IMR-90 (cell line): ENCODE data around the gene TRIM10. TPM values are rescaled to one million over a fixed set of nuclear protein-coding genes. Genes with fewer than 3 reads are reported as not detected.

Experiments used
- ATAC-seq: fragments of 200-7000 bp; cut with Tn5 transposase; 2 replicates; pipeline ENCODE4 v1.9.1; 2020; ENCODE audit warnings: low read depth, mild to moderate bottlenecking, moderate library complexity
- BruUV-seq: library from RNA; stranded (reverse); fragments of 400-500 nt; replicated peaks from 2 replicates; lab custom pipeline; 2021; lab: Mats Ljungman, UMichigan
- CTCF ChIA-PET: fragments of 300-600 bp; formaldehyde crosslinking; extraction: SDS; loops from one replicate; lab custom pipeline; 2021; ENCODE audit warnings: antibody characterized with exemption; lab: Yijun Ruan, JAX
- POLR2A ChIA-PET: fragments of 300-600 bp; sonication (Branson Sonifier 250); formaldehyde crosslinking; loops from one replicate; lab custom pipeline; 2022; ENCODE audit warnings: antibody characterized with exemption; ENCODE audit not compliant: unreplicated experiment; lab: Charles Lee
- DNase-seq: peaks from one replicate; pipeline ENCODE4 v3.0.0; 2013
- H2AFZ ChIP-seq: replicated peaks from 2 replicates; pipeline ENCODE3; 2013; ENCODE audit warnings: low read length, mild to moderate bottlenecking; ENCODE audit not compliant: poor library complexity
- H2AK5ac ChIP-seq: 2 replicates; pipeline ENCODE4 v1.6.1; 2013; ENCODE audit warnings: low read depth, low read length, inconsistent platforms
- H2AK9ac ChIP-seq: replicated peaks from 2 replicates; pipeline ENCODE3; 2013; ENCODE audit warnings: mild to moderate bottlenecking, low read depth, low read length, moderate library complexity; ENCODE audit not compliant: poor library complexity
- H2BK120ac ChIP-seq: 2 replicates; pipeline ENCODE4 v1.6.1; 2013; ENCODE audit warnings: low read depth, low read length, inconsistent platforms
- H2BK15ac ChIP-seq: 3 replicates; pipeline ENCODE4 v1.6.1; 2013; ENCODE audit warnings: low read depth, low read length, inconsistent platforms
- H2BK20ac ChIP-seq: 2 replicates; pipeline ENCODE4 v1.6.1; 2013; ENCODE audit warnings: low read depth, mild to moderate bottlenecking, inconsistent platforms, low read length, moderate library complexity
- H2BK5ac ChIP-seq: 2 replicates; pipeline ENCODE4 v1.6.1; 2013; ENCODE audit warnings: mild to moderate bottlenecking, low read depth, low read length, inconsistent platforms; ENCODE audit not compliant: poor library complexity, severe bottlenecking
- H3K14ac ChIP-seq: replicated peaks from 2 replicates; pipeline ENCODE4 v1.6.1; 2013; ENCODE audit warnings: low read depth, low read length, inconsistent platforms
- H3K18ac ChIP-seq: 2 replicates; pipeline ENCODE4 v1.6.1; 2013; ENCODE audit warnings: low read depth, low read length, control low read depth
- H3K23ac ChIP-seq: 2 replicates; pipeline ENCODE4 v1.6.1; 2013; ENCODE audit warnings: low read depth, low read length, inconsistent platforms
- H3K27ac ChIP-seq: 2 replicates; pipeline ENCODE4 v1.5.1; 2013; ENCODE audit warnings: mild to moderate bottlenecking, control low read depth, low read length; ENCODE audit not compliant: insufficient read depth
- H3K27me3 ChIP-seq: 2 replicates; pipeline ENCODE4 v1.6.1; 2013; ENCODE audit warnings: low read length; ENCODE audit not compliant: control insufficient read depth, insufficient read depth
- H3K36me3 ChIP-seq: 2 replicates; pipeline ENCODE4 v1.6.1; 2013; ENCODE audit warnings: low read length, mixed read lengths; ENCODE audit not compliant: control insufficient read depth, insufficient read depth
- H3K4ac ChIP-seq: 2 replicates; pipeline ENCODE4 v1.6.1; 2013; ENCODE audit warnings: low read depth, low read length, inconsistent platforms
- H3K4me1 ChIP-seq: 2 replicates; pipeline ENCODE4 v1.6.1; 2013; ENCODE audit warnings: low read length, mixed read lengths; ENCODE audit not compliant: control insufficient read depth, insufficient read depth
- H3K4me2 ChIP-seq: 2 replicates; pipeline ENCODE4 v1.6.1; 2013; ENCODE audit warnings: low read depth, mild to moderate bottlenecking, control low read depth, low read length, moderate library complexity
- H3K4me3 ChIP-seq: 2 replicates; pipeline ENCODE4 v1.5.1; 2013; ENCODE audit warnings: low read depth, mild to moderate bottlenecking, control low read depth, low read length, moderate library complexity; ENCODE audit not compliant: insufficient read depth
- H3K56ac ChIP-seq: 2 replicates; pipeline ENCODE4 v1.6.1; 2013; ENCODE audit warnings: low read length, inconsistent platforms; ENCODE audit not compliant: insufficient read depth; ENCODE audit errors: extremely low read depth
- H3K79me1 ChIP-seq, 2 experiments: 2 replicates each; pipeline ENCODE4 v1.6.1; 2013; ENCODE audit warnings: low read length in 2 of 2, inconsistent platforms in 1 of 2, low read depth in 1 of 2
- H3K9ac ChIP-seq: 2 replicates; pipeline ENCODE4 v1.6.1; 2013; ENCODE audit warnings: low read depth, low read length, control low read depth
- H3K9me1 ChIP-seq: 2 replicates; pipeline ENCODE4 v1.6.1; 2013; ENCODE audit warnings: low read length, inconsistent platforms; ENCODE audit not compliant: insufficient read depth
- H3K9me3 ChIP-seq: 2 replicates; pipeline ENCODE4 v1.6.1; 2013; ENCODE audit warnings: low read length; ENCODE audit not compliant: control insufficient read depth, insufficient read depth
- H4K20me1 ChIP-seq: 2 replicates; pipeline ENCODE4 v1.6.1; 2013; ENCODE audit warnings: low read length, inconsistent platforms; ENCODE audit not compliant: insufficient read depth
- H4K5ac ChIP-seq: 2 replicates; pipeline ENCODE4 v1.6.1; 2013; ENCODE audit warnings: mild to moderate bottlenecking, low read depth, low read length, control low read depth
- H4K8ac ChIP-seq, 2 experiments: 2 replicates each; pipeline ENCODE4 v1.6.1; 2013; ENCODE audit warnings: low read depth in 2 of 2, low read length in 2 of 2, control low read depth in 1 of 2, inconsistent platforms in 1 of 2
- H4K91ac ChIP-seq: 2 replicates; pipeline ENCODE4 v1.6.1; 2013; ENCODE audit warnings: low read depth, low read length, inconsistent platforms; ENCODE audit not compliant: insufficient read depth
- CEBPB ChIP-seq: IDR thresholded peaks from 2 replicates; pipeline ENCODE4 v1.6.1; 2012; ENCODE audit warnings: low read depth, low read length, improper control_type of control experiment
- MXI1 ChIP-seq: IDR thresholded peaks from 2 replicates; pipeline ENCODE4 v1.6.1; 2012; ENCODE audit warnings: low read depth, mild to moderate bottlenecking, low read length, moderate library complexity, borderline replicate concordance
- POLR2A ChIP-seq: IDR thresholded peaks from 2 replicates; pipeline ENCODE4 v1.6.1; 2012; ENCODE audit warnings: mild to moderate bottlenecking, low read depth, low read length
- RAD21 ChIP-seq: IDR thresholded peaks from 2 replicates; pipeline ENCODE4 v1.6.1; 2012; ENCODE audit warnings: low read length, improper control_type of control experiment
- RCOR1 ChIP-seq: IDR thresholded peaks from 2 replicates; pipeline ENCODE4 v1.6.1; 2012; ENCODE audit warnings: mild to moderate bottlenecking, low read length, improper control_type of control experiment; ENCODE audit not compliant: insufficient replicate concordance
- RFX5 ChIP-seq: IDR thresholded peaks from 2 replicates; pipeline ENCODE4 v1.8.0; 2012; ENCODE audit warnings: low read depth, mild to moderate bottlenecking, low read length, moderate library complexity
- WGBS, 2 experiments: methylation state at CpG; one replicate each; pipeline versions ENCODE4 v1.1.5 to v1.1.7; 2013; ENCODE audit warnings: missing lambda C conversion rate in 2 of 2; ENCODE audit not compliant: insufficient read length in 1 of 2; ENCODE audit errors: extremely low coverage in 2 of 2; 5-methylcytosine and 5-hydroxymethylcytosine counted together
- dilution Hi-C: fragments of 300-500 bp; cut with HindIII; formaldehyde crosslinking; loops from one replicate; pipeline ENCODE4 v1.14.3; 2018; ENCODE audit warnings: low sequenced_read_pairs; ENCODE audit not compliant: unreplicated experiment
- in situ Hi-C: fragments of 300-500 bp; cut with MboI; formaldehyde crosslinking; loops from 3 replicates; pipeline ENCODE4 v1.14.3; 2019; ENCODE audit warnings: low sequenced_read_pairs, inconsistent platforms, mixed read lengths
- intact Hi-C: fragments of 100-400 bp; cut with micrococcal nuclease; formaldehyde crosslinking; loops from 2 replicates; pipeline ENCODE4 v1.10.0; 2022
- polyA plus RNA-seq, 3 experiments: library from polyadenylated mRNA; depleted of rRNA; stranded (reverse); fragments of >200 nt; gene quantifications; 2 replicates each; pipeline ENCODE4 v1.2.3, GENCODE V29; 2012; ENCODE audit warnings: low replicate concordance in 1 of 3
- total RNA-seq: library from RNA; depleted of rRNA; stranded (reverse); fragments of >200 nt; gene quantifications from 2 replicates; pipeline ENCODE4 v1.2.3, GENCODE V29; 2012
- TF ChIP-seq, protein P1 (sequence below): conservative IDR thresholded peaks from 2 replicates; pipeline ENCODE4 v1.5.1; 2012; ENCODE audit warnings: mild to moderate bottlenecking, low read depth, low read length, improper control_type of control experiment

Gene TRIM10
- total and polyA plus RNA-seq, 2 of the 4 experiments (the other 2 are of a cell fraction) = not detected

DNA sequence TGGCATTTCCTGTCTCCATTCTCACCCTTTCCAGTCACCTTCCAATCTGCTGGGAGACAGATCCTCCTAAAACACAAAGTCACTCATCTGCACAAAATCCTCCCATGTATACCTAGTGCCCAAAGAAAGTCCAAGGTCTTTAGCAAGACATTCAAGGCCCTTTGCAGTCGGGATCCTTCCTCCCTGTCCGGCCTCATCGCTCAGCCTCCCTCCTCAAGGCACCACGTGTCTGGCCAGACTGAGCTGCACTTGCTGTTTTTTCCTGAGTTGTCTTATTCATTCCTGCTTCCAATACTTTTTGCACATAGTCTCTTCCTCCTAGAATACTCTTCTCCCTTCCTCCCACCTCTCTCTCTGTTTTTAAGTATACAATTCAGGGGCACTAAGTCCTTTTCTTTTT, 3.7 kb upstream of the TRIM10 start:
- H3K4ac ChIP-seq = no peak overlapping the region
- peaks cover 40% of the 10 kb centered on the region for H3K27me3 ChIP-seq
- no peak overlapping the region for H4K8ac ChIP-seq
- no peaks in the 10 kb centered on the region for H3K9me3 ChIP-seq
- no peaks in the 10 kb centered on the region for H3K9me1 ChIP-seq
- H2BK5ac ChIP-seq = no peak overlapping the region
- H3K27ac ChIP-seq = no peak overlapping the region
- H3K4me3 ChIP-seq = no peak overlapping the region
- ChIA-PET CTCF (no interaction called here), POLR2A (no interaction called here)
- in situ Hi-C loops = no loop called here
- WGBS, 2 experiments = 59% methylated on average over 4 of the region's 4 CpGs; no CpG with 5 or more reads in 1 of the 2 experiments
- H3K36me3 ChIP-seq = no peaks in the 10 kb centered on the region
- no peaks in the 10 kb centered on the region for H3K79me1 ChIP-seq
- no peak overlapping the region for H4K5ac ChIP-seq
- H3K4me1 ChIP-seq = no peaks in the 10 kb centered on the region
- intact Hi-C loops = no loop called here
- H2BK120ac ChIP-seq = no peak overlapping the region
- no peak overlapping the region for H2BK15ac ChIP-seq
- no peak overlapping the region for H3K14ac ChIP-seq
- DNase-seq (no peak), ATAC-seq (no peak)
- no TSS peak for BruUV-seq
- no peak overlapping the region for H3K18ac ChIP-seq
- no peak overlapping the region for H3K23ac ChIP-seq
- no peak overlapping the region for H2AK9ac ChIP-seq
- H4K20me1 ChIP-seq = no peaks in the 10 kb centered on the region
- TF ChIP-seq RCOR1 = no peak
- TF ChIP-seq RAD21 = no peak
- TF ChIP-seq POLR2A = no peak
- no peak for TF ChIP-seq MXI1
- TF ChIP-seq, protein P1, sequence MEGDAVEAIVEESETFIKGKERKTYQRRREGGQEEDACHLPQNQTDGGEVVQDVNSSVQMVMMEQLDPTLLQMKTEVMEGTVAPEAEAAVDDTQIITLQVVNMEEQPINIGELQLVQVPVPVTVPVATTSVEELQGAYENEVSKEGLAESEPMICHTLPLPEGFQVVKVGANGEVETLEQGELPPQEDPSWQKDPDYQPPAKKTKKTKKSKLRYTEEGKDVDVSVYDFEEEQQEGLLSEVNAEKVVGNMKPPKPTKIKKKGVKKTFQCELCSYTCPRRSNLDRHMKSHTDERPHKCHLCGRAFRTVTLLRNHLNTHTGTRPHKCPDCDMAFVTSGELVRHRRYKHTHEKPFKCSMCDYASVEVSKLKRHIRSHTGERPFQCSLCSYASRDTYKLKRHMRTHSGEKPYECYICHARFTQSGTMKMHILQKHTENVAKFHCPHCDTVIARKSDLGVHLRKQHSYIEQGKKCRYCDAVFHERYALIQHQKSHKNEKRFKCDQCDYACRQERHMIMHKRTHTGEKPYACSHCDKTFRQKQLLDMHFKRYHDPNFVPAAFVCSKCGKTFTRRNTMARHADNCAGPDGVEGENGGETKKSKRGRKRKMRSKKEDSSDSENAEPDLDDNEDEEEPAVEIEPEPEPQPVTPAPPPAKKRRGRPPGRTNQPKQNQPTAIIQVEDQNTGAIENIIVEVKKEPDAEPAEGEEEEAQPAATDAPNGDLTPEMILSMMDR = no peak
- no peak for TF ChIP-seq RFX5
- TF ChIP-seq CEBPB = no peak
- H3K9ac ChIP-seq = no peak overlapping the region
- dilution Hi-C loops = no loop called here
- H4K91ac ChIP-seq = no peak overlapping the region
- no peak overlapping the region for H2AFZ ChIP-seq
- no peak overlapping the region for H3K4me2 ChIP-seq
- H2BK20ac ChIP-seq = no peak overlapping the region
- H2AK5ac ChIP-seq = no peak overlapping the region
- H3K56ac ChIP-seq = no peak overlapping the region
